Loucy (cell line): ENCODE results near the gene ST8SIA5.

Experiments used
- CTCF ChIP-seq: fragments of 200-600 bp; sonication (generic); conservative IDR thresholded peaks from 2 replicates; pipeline ENCODE4 v1.5.1; 2014; ENCODE audit warnings: mild to moderate bottlenecking, antibody characterized with exemption, low read length
- EZH2phosphoT487 ChIP-seq: fragments of 200-600 bp; IDR thresholded peaks from 2 replicates; pipeline ENCODE4 v1.6.1; 2018; ENCODE audit warnings: antibody characterized with exemption, mild to moderate bottlenecking, moderate library complexity, borderline replicate concordance

GRCh38 chr18:46627136-46627535, 129.7 kb downstream of the ST8SIA5 start:
- no peak for TF ChIP-seq CTCF
- TF ChIP-seq EZH2phosphoT487, result no peak
